NCI-H748 (cell line): ENCODE measurements around the gene CCBE1.

Source experiments
- DNase-seq: peaks from one replicate; lab custom pipeline; 2025; ENCODE audit not compliant: unreplicated experiment; lab: John Stamatoyannopoulos, UW

The CCBE1 gene

DNA sequence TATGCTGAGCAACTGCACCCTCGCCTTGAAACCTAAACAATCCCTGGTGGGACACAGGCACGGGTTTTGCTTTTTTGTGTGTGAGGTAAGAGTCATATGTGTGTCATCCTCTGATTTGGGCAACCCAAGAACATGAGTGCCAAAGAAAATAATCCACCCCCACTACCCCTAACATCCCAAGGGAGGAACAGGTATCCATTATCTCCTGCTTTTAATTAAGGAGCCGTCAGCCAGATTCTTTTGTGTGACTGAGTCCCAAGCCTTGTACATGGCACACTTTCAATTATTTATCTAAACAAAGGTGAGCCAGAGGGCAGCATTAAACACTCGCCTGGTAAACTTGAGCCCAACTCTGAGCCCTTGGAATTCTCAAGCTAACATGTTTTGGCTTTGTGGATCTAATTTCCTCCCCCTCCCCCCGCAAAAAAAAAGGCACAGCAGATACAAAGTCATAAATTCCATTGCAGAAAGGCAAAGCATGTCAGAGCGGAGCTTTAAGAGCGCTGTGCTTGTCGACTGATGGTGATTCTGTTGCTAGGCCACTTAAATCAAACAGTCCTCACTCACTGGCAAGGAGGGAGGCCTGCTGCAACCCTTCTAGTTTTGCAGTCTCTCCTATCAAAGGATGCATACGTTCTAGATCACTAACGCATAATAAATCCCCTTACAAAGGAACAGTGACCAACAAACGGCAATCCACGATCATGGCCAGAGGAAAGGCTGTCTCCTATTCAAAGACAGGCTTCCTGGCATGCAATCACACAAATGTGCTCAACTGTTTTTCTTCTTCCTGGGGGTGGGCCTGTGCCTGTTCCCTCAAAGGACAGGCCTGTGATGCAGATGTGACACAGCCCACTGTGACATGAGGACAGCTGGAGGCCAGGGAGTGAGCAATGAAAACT is 194.7 kb downstream of the CCBE1 start:
- no peak for DNase-seq

GRCh38 chr18:59501920-59502273 is 195.3 kb downstream of the CCBE1 start:
- no peak for DNase-seq

GRCh38 chr18:59500765-59501164 is 196.5 kb downstream of the CCBE1 start:
- no peak for DNase-seq

GRCh38 chr18:59498506-59499086 is 198.6 kb downstream of the CCBE1 start:
- no peak for DNase-seq

- no peak for DNase-seq
These were observed 204.3 kb downstream of the CCBE1 start for GRCh38 chr18:59492756-59493421.

DNA sequence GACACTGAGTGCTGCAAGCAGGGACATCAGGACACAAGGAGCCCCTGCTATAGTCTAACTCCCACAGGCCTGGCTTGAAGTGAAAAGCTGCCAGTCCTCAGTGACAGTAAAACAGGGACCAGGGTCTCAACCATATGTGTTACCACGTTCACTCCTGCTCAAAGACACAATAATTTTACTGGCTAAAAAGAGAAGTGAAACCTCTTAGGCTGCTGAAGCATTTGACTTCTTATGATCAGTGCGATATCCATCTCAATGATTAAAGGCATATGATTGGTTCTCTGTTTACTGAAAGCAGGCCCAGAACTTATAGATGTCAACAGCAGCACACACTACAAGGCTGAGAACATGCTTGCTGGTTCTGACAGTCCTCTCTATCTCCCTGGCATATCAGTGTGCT is 208.3 kb downstream of the CCBE1 start:
- DNase-seq: no peak

GRCh38 chr18:59485382-59485781 is 211.8 kb downstream of the CCBE1 start:
- no peak for DNase-seq

- DNase-seq: no peak
These were observed 212.5 kb downstream of the CCBE1 start for GRCh38 chr18:59484561-59485328.

- no peak for DNase-seq
These were observed 213.1 kb downstream of the CCBE1 start for GRCh38 chr18:59484131-59484530.

DNA sequence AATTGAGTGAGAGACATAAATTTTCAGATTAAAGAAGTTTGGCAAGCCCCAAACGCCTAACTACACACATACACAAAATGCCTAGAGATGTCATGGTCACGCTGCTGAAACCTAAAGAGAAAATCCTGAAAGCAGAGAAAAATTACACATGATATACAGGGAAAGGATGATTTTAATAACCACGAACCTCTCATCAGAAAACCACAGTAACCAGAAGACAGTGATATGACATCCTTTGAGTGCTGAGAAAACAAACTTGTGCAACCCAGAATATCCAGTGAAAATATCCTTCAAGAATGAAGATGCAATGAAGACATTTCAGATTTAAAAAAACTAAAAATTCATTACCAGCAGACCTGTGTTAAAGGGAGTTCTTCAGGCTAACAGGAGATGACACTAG is 215.8 kb downstream of the CCBE1 start:
- no peak for DNase-seq

DNA sequence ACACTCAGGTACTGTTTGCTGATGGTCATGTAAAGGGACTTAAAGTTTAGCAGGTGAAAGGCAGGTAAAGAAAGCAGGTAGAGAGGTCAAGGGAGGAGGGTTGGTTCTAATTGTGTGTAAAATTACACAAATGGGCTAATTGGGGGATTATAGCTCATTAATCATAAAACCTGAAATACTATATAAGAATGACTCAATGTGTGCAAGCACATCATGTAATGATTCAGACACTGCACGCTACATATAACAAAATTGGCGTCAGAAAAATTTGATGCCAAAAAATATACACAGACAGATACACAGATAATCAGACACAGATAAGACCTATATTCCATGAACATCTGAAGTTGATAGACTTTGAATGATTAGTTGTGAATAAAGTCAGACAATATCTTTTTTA is 217.4 kb downstream of the CCBE1 start:
- peak; percentile 44 for DNase-seq

DNA sequence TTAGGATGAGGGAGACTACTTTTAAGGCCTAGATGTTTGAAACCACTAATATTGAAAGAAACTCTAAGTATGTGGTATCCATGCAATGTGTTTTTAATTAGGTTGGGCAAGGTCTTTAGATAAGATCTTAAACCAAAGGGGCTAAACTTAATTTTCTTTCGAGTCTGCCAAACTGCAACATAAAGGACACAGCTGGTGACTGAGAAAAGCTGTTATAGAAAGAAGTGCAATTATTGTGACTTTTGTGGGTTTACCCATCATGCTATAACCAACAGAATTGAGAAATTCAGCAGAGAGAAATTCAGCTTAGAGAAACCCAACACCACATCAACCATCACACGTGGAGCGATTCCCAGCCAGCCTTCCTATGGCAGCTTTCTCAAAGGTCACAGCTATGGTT is 218.6 kb downstream of the CCBE1 start:
- DNase-seq: no peak

DNA sequence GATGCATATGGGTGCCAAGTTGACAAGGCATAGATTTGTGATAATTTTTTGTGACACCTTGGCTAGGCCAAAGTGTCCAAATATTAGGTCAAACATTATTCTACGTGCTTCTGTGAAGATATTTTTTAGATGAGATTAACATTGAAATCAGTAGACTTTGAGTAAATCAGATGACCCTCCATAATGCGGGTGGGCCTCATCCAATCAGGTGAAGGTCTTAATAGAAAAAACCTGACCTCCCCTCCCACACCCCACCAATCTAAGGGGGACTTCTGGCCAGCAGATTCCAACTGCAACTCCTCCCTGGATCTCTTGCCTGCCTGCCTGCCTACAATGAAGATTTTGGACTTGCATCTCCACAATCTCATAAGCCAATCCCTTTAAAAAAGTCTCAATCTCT is 219.4 kb downstream of the CCBE1 start:
- no peak for DNase-seq

DNA sequence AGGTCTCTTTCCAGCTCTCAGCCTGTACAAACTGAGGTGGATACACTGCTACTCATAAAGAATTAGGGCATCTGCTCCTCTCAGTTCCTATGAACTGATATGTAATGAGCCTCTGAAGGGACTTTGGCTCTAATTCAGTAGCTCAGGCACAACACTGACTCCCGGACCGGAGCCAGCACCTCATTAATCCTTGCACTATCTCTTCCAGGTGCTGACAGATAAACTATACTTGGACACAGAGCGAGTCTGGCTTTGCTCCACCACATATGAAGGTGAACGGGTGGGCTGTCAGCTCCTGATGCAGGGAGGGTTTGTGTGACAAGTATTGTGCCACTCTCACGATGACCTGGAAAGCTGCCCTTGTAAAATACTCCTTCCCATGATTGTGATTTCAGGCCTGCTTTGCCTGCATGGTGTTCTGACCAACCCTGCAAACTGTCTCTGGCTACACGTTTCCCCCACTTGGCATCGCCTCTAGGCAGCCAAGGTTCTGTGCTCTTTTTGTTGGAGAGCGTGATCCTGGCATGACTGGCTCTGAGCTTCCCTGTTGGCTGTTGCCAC is 226.6 kb downstream of the CCBE1 start:
- DNase-seq: no peak

GRCh38 chr18:59469463-59470180 is 227.6 kb downstream of the CCBE1 start:
- no peak for DNase-seq

DNA sequence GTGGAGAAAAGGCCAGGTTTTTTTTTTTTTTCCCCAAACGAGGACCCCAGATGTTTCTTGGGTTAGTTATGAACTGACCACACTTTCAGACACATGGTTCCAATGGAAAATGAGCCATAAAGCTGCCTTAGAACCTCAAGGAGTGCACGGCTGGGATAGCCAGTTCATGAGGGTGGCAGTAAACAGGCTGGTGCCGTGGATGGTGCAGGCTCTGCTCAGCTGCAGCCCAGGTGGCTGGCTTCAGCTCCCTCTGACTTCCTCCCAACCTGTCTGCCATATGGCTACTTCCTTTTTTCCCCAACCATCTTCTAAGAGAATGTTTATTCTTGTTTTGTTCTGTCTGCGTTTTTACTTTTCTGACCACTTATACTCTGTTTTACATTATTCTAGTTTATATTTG is 228.4 kb downstream of the CCBE1 start:
- DNase-seq: no peak

DNA sequence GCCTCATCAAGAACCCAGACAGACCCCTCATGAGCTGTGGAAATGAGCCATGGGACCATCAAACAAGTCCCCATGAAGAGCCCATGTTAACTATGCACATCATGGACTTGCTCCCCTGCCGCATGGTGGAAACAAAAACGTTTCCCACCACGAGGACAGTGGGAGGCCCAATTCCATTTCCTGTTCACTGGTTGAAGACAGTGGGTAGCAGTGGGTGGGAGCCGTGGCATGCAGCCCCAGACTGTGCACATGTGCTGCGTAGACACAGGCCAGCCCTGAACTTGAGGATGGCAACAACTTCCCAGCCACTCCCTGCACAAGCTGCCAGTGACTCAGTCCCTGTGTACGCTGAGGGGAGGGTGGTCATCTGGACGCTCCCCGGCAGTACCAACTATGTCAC is 229.7 kb downstream of the CCBE1 start:
- DNase-seq: no peak

DNA sequence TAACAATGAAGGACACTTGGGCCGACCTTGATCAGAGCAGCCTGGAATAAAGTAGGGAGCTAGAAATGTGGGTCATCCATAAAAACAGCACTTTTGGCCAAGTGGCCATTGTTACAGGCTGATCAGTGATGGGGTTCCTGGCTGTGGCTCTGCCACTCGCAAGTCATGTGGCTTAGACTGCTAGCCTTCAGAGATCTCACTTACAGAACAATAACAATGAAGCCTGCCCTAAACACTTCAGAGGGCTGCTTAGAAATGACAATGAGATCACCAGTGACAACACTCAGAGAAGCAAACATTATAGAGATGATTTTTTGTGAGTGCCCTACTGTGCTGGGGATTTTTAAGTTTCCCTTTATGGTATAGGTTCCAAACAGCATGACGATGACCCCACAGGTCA is 230.2 kb downstream of the CCBE1 start:
- DNase-seq: no peak

- DNase-seq: no peak
These were observed 232.7 kb downstream of the CCBE1 start for GRCh38 chr18:59464486-59464885.

DNA sequence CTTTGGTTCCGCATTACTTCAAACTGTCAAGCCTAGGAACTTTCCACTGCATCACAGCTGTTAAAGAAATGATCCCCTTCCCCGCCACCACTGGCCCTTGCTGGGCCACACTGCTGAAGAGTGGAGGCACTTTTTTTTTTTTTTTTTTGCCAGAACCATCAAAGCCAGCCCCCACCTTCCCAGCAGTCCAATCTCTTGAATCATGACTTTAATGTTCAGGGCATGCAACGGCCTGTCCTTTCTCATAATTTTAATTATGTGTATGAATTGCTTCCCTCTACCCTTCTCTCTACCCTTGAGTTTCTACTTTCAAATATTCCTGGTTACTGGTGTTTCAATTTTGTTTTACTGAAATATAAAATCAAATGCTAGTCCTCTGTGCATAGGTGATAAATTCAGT is 236.1 kb downstream of the CCBE1 start:
- no peak for DNase-seq

DNA sequence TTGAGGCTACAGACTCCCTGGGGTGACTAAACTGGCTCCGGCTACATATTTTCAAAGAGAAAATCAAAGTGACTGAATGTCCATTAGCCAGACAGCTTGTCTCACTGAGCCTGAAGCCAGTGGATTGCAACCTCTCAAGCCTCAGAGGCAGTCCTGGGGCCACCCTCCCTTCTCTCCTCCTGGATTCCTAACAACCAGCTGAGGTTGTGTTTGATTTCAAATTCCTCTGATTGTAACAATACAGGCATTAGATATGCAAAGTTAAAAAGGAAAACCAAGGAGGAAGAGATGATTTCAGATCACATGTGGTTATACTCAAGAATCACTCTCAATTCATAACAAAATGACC is 237.2 kb downstream of the CCBE1 start:
- no peak for DNase-seq
